ENCODE measurements around the gene OVOL2.

The OVOL2 gene

GRCh38 chr20:18012901-18013300, 44.8 kb downstream of the OVOL2 start:
- Histone ChIP-seq H3K9me2 (replicated peaks; ENCODE audit: control insufficient read depth, low read length) (no peaks in the 10 kb centered on the region), H3K27me3 (ENCODE audit: control insufficient read depth, low read length) (no peaks in the 10 kb centered on the region), H3K79me2 (ENCODE audit: control insufficient read depth, low read length) (no peaks in the 10 kb centered on the region), H3K36me3 (ENCODE audit: control insufficient read depth, low read length) (no peaks in the 10 kb centered on the region), H4K20me1 (ENCODE audit: control insufficient read depth, insufficient read depth, low read depth, low read length) (no peaks in the 10 kb centered on the region), H3K4me3 (ENCODE audit: low read length) (no peak overlapping the region), H3K4me1 (ENCODE audit: control insufficient read depth, low read length) (no peaks in the 10 kb centered on the region), H3K9me3 (ENCODE audit: control insufficient read depth, insufficient read depth, low read length) (no peaks in the 10 kb centered on the region), H3F3A (ENCODE audit: control insufficient read depth, insufficient read depth) (0 out of 2 replicates have a peak, but pooled peaks cover 2% of the 10 kb centered on the region), H3K27ac (ENCODE audit: low read depth, low read length) (no peak overlapping the region), H3K4me2 (ENCODE audit: low read length) (no peak overlapping the region)
- TF ChIP-seq, protein P1, sequence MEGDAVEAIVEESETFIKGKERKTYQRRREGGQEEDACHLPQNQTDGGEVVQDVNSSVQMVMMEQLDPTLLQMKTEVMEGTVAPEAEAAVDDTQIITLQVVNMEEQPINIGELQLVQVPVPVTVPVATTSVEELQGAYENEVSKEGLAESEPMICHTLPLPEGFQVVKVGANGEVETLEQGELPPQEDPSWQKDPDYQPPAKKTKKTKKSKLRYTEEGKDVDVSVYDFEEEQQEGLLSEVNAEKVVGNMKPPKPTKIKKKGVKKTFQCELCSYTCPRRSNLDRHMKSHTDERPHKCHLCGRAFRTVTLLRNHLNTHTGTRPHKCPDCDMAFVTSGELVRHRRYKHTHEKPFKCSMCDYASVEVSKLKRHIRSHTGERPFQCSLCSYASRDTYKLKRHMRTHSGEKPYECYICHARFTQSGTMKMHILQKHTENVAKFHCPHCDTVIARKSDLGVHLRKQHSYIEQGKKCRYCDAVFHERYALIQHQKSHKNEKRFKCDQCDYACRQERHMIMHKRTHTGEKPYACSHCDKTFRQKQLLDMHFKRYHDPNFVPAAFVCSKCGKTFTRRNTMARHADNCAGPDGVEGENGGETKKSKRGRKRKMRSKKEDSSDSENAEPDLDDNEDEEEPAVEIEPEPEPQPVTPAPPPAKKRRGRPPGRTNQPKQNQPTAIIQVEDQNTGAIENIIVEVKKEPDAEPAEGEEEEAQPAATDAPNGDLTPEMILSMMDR (IDR thresholded peaks at IDR 0.05; ENCODE audit: low read depth, low read length, poor library complexity, severe bottlenecking) = no peak
- no peak for TF ChIP-seq EZH2phosphoT487 (IDR thresholded peaks at IDR 0.05; ENCODE audit: borderline replicate concordance, low read length)

GRCh38 chr20:18011951-18012645, 45.6 kb downstream of the OVOL2 start:
- Histone ChIP-seq H3K9me3 (ENCODE audit: control insufficient read depth, insufficient read depth, low read length) (no peaks in the 10 kb centered on the region), H3K4me1 (ENCODE audit: control insufficient read depth, low read length) (no peaks in the 10 kb centered on the region), H3K4me2 (ENCODE audit: low read length) (no peak overlapping the region), H3K79me2 (ENCODE audit: control insufficient read depth, low read length) (no peaks in the 10 kb centered on the region), H3K9me2 (replicated peaks; ENCODE audit: control insufficient read depth, low read length) (no peaks in the 10 kb centered on the region), H3K27me3 (ENCODE audit: control insufficient read depth, low read length) (no peaks in the 10 kb centered on the region), H3F3A (ENCODE audit: control insufficient read depth, insufficient read depth) (no peaks in the 10 kb centered on the region), H3K4me3 (ENCODE audit: low read length) (no peak overlapping the region), H3K27ac (ENCODE audit: low read depth, low read length) (no peak overlapping the region), H3K36me3 (ENCODE audit: control insufficient read depth, low read length) (no peaks in the 10 kb centered on the region), H4K20me1 (ENCODE audit: control insufficient read depth, insufficient read depth, low read depth, low read length) (no peaks in the 10 kb centered on the region)
- TF ChIP-seq, protein P1 (IDR thresholded peaks at IDR 0.05; ENCODE audit: low read depth, low read length, poor library complexity, severe bottlenecking) = no peak
- no peak for TF ChIP-seq EZH2phosphoT487 (IDR thresholded peaks at IDR 0.05; ENCODE audit: borderline replicate concordance, low read length)

- no peaks in the 10 kb centered on the region for H3K9me2 ChIP-seq (replicated peaks; ENCODE audit: control insufficient read depth, low read length)
- no peaks in the 10 kb centered on the region for H3K36me3 ChIP-seq (ENCODE audit: control insufficient read depth, low read length)
- no peak overlapping the region for H3K4me3 ChIP-seq (ENCODE audit: low read length)
- H3K27ac ChIP-seq (ENCODE audit: low read depth, low read length) = no peak overlapping the region
- no peaks in the 10 kb centered on the region for H4K20me1 ChIP-seq (ENCODE audit: control insufficient read depth, insufficient read depth, low read depth, low read length)
- H3K9me3 ChIP-seq (ENCODE audit: control insufficient read depth, insufficient read depth, low read length) = no peaks in the 10 kb centered on the region
- H3F3A ChIP-seq (ENCODE audit: control insufficient read depth, insufficient read depth) = no peaks in the 10 kb centered on the region
- no peaks in the 10 kb centered on the region for H3K4me1 ChIP-seq (ENCODE audit: control insufficient read depth, low read length)
- TF ChIP-seq EZH2phosphoT487 (IDR thresholded peaks at IDR 0.05; ENCODE audit: borderline replicate concordance, low read length) = no peak
- TF ChIP-seq, protein P1 (IDR thresholded peaks at IDR 0.05; ENCODE audit: low read depth, low read length, poor library complexity, severe bottlenecking) = no peak
- H3K79me2 ChIP-seq (ENCODE audit: control insufficient read depth, low read length) = no peaks in the 10 kb centered on the region
- no peaks in the 10 kb centered on the region for H3K27me3 ChIP-seq (ENCODE audit: control insufficient read depth, low read length)
- no peak overlapping the region for H3K4me2 ChIP-seq (ENCODE audit: low read length)
Measured at GRCh38 chr20:18011482-18011881, 46.2 kb downstream of the OVOL2 start.

Data from DOHH2 (cell line).